GM23338 (cell line): ENCODE results near the gene ASMT. TPM values are rescaled to one million over a fixed set of nuclear protein-coding genes. Genes with fewer than 3 reads are reported as not detected.

ENCODE experiments used
- ATAC-seq: fragments of 200-7000 bp; cut with Tn5 transposase; 3 replicates; pipeline ENCODE4 v1.9.1; 2020
- DNase-seq: peaks from one replicate; pipeline ENCODE4 v3.0.0-alpha.2; 2015; ENCODE audit warnings: low spot score
- H2AFZ ChIP-seq: fragments of 200-600 bp; sonication (generic); 2 replicates; pipeline ENCODE4 v1.8.0; 2016; ENCODE audit warnings: antibody characterized with exemption, mild to moderate bottlenecking, moderate library complexity
- H3F3A ChIP-seq: fragments of 200-600 bp; sonication (generic); replicated peaks from 2 replicates; pipeline ENCODE4 v1.8.0; 2017; ENCODE audit warnings: antibody characterized with exemption, mixed run types, low read depth
- H3K27ac ChIP-seq: fragments of 200-600 bp; sonication (generic); 2 replicates; pipeline ENCODE4 v1.6.1; 2016; ENCODE audit warnings: low read depth
- H3K27me3 ChIP-seq: fragments of 200-600 bp; sonication (generic); 2 replicates; pipeline ENCODE4 v1.8.0; 2016; ENCODE audit warnings: mild to moderate bottlenecking, mixed run types, moderate library complexity; ENCODE audit not compliant: insufficient read depth
- H3K36me3 ChIP-seq: fragments of 200-600 bp; sonication (generic); 2 replicates; pipeline ENCODE4 v1.8.0; 2016; ENCODE audit warnings: mild to moderate bottlenecking; ENCODE audit not compliant: insufficient read depth
- H3K4me1 ChIP-seq: fragments of 200-600 bp; sonication (generic); 2 replicates; pipeline ENCODE4 v1.8.0; 2016; ENCODE audit warnings: mild to moderate bottlenecking, moderate library complexity; ENCODE audit not compliant: insufficient read depth
- H3K4me2 ChIP-seq: fragments of 200-600 bp; sonication (generic); 2 replicates; pipeline ENCODE4 v1.7.1; 2017; ENCODE audit warnings: mixed run types
- H3K4me3 ChIP-seq: fragments of 200-600 bp; sonication (generic); 2 replicates; pipeline ENCODE4 v1.6.1; 2016; ENCODE audit warnings: mixed run types
- H3K79me2 ChIP-seq: fragments of 200-600 bp; sonication (generic); replicated peaks from 2 replicates; pipeline ENCODE4 v1.8.0; 2017; ENCODE audit warnings: mild to moderate bottlenecking; ENCODE audit not compliant: insufficient read depth
- H3K9me2 ChIP-seq: fragments of 200-600 bp; sonication (generic); 2 replicates; pipeline ENCODE4 v1.8.0; 2017; ENCODE audit not compliant: insufficient read depth
- H4K20me1 ChIP-seq: fragments of 200-600 bp; sonication (generic); replicated peaks from 2 replicates; pipeline ENCODE4 v1.8.0; 2017; ENCODE audit warnings: mild to moderate bottlenecking; ENCODE audit not compliant: insufficient read depth
- H3K27ac Mint-ChIP-seq: 2 replicates; pipeline ENCODE4 v1.8.0; 2020; ENCODE audit warnings: inconsistent platforms, mild to moderate bottlenecking, moderate library complexity, mixed read lengths
- H3K27me3 Mint-ChIP-seq: 3 replicates; pipeline ENCODE4 v1.8.0; 2022; ENCODE audit warnings: low read depth, mild to moderate bottlenecking, moderate library complexity, mixed read lengths, inconsistent platforms; ENCODE audit not compliant: insufficient read depth, poor library complexity
- H3K36me3 Mint-ChIP-seq: 3 replicates; pipeline ENCODE4 v1.8.0; 2021; ENCODE audit warnings: low read depth, mild to moderate bottlenecking, inconsistent platforms, moderate library complexity, mixed read lengths
- H3K4me1 Mint-ChIP-seq: 3 replicates; pipeline ENCODE4 v1.8.0; 2020; ENCODE audit warnings: mild to moderate bottlenecking, inconsistent platforms, mixed read lengths
- H3K4me3 Mint-ChIP-seq: 3 replicates; pipeline ENCODE4 v1.8.0; 2021; ENCODE audit warnings: moderate library complexity, mild to moderate bottlenecking, inconsistent platforms, mixed read lengths
- H3K9me3 Mint-ChIP-seq: 3 replicates; pipeline ENCODE4 v1.8.0; 2020; ENCODE audit warnings: moderate library complexity, mild to moderate bottlenecking, inconsistent platforms, mixed read lengths
- CREB1 ChIP-seq: fragments of 250-450 bp; sonication (Bioruptor Pico); IDR thresholded peaks from 2 replicates; pipeline ENCODE4 v1.5.0; 2020; ENCODE audit warnings: low read depth, mild to moderate bottlenecking, moderate library complexity
- ETS1 ChIP-seq: IDR thresholded peaks from 2 replicates; pipeline ENCODE4 v1.6.1; 2016; ENCODE audit warnings: antibody characterized with exemption
- EZH2 ChIP-seq: fragments of 200-600 bp; sonication (generic); IDR thresholded peaks from one replicate; pipeline ENCODE4 v1.8.0; 2017; ENCODE audit warnings: antibody characterized with exemption, mild to moderate bottlenecking, low read depth; ENCODE audit not compliant: unreplicated experiment
- STAT1 ChIP-seq: IDR thresholded peaks from one replicate; pipeline ENCODE4 v1.6.1; 2016; ENCODE audit warnings: antibody characterized with exemption; ENCODE audit not compliant: unreplicated experiment
- ZNF331 ChIP-seq: fragments of 250-450 bp; sonication (Bioruptor Pico); IDR thresholded peaks from 2 replicates; pipeline ENCODE4 v1.5.0; 2020; ENCODE audit warnings: low read depth, mild to moderate bottlenecking, moderate library complexity
- ZNF462 ChIP-seq: fragments of 250-450 bp; sonication (Bioruptor Pico); IDR thresholded peaks from 2 replicates; pipeline ENCODE4 v1.5.0; 2020; ENCODE audit warnings: mild to moderate bottlenecking, moderate library complexity
- polyA plus RNA-seq: library from polyadenylated mRNA; unstranded; fragments of >200 nt; fragmentation: Nextera tagmentation; extraction: Ambion mirVana; gene quantifications from 2 replicates; pipeline ENCODE4 v1.2.1, GENCODE V29; 2016
- total RNA-seq: library from RNA; depleted of rRNA; stranded (reverse); fragments of >200 nt; shearing (Covaris generic); gene quantifications from 2 replicates; pipeline ENCODE4 v1.2.3, GENCODE V29; 2014

Gene ASMT
- total and polyA plus RNA-seq, 2 experiments from 2014 or later: 0.53 to 2.4 TPM

GRCh38 chrX:1597345-1598020 is 17.4 kb upstream of the ASMT start (continued):
- TF ChIP-seq ZNF462 (CRISPR knock-in tag): no peak
- TF ChIP-seq EZH2: no peak
- no peak for TF ChIP-seq ZNF331 (CRISPR knock-in tag)
- TF ChIP-seq STAT1: no peak
- TF ChIP-seq ETS1: no peak

- Mint-ChIP-seq H3K4me1 (no peaks in the 10 kb centered on the region; the same call in 2 of the 3 replicates), H3K36me3 (peaks cover 70% of the 10 kb centered on the region), H3K4me3 (no peak overlapping the region), H3K27ac (no peak overlapping the region), H3K27me3 (peaks cover 8% of the 10 kb centered on the region), H3K9me3 (peaks cover 53% of the 10 kb centered on the region)
- Histone ChIP-seq H3K36me3 (peaks cover 11% of the 10 kb centered on the region), H2AFZ (no peak overlapping the region), H3K79me2 (peaks cover 43% of the 10 kb centered on the region), H3K4me3 (no peak overlapping the region), H3K9me2 (no peaks in the 10 kb centered on the region), H3K27ac (no peak overlapping the region), H3K27me3 (no peaks in the 10 kb centered on the region), H3K4me2 (no peak overlapping the region), H3F3A (no peaks in the 10 kb centered on the region), H4K20me1 (no peaks in the 10 kb centered on the region; the same call in none of the 2 replicates), H3K4me1 (no peaks in the 10 kb centered on the region; the same call in 1 of the 2 replicates)
- ATAC-seq (no peak), DNase-seq (no peak)
- TF ChIP-seq STAT1 (no peak), CREB1 (CRISPR knock-in tag) (no peak)
Observed at GRCh38 chrX:1598021-1598875, 16.6 kb upstream of the ASMT start.
